GM23338 (cell line): Measurements from ENCODE around the gene PEAR1. TPM values are rescaled to one million over a fixed set of nuclear protein-coding genes. Genes with fewer than 3 reads are reported as not detected.
A peak's percentile ranks its signal among the peaks of the same experiment; 100 is the strongest.

Experiments
- ATAC-seq: fragments of 200-7000 bp; cut with Tn5 transposase; 3 replicates; pipeline ENCODE4 v1.9.1; 2020
- DNase-seq: peaks from one replicate; pipeline ENCODE4 v3.0.0-alpha.2; 2015; ENCODE audit warnings: low spot score
- H2AFZ ChIP-seq: fragments of 200-600 bp; sonication (generic); 2 replicates; pipeline ENCODE4 v1.8.0; 2016; ENCODE audit warnings: antibody characterized with exemption, mild to moderate bottlenecking, moderate library complexity
- H3F3A ChIP-seq: fragments of 200-600 bp; sonication (generic); replicated peaks from 2 replicates; pipeline ENCODE4 v1.8.0; 2017; ENCODE audit warnings: antibody characterized with exemption, mixed run types, low read depth
- H3K27ac ChIP-seq: fragments of 200-600 bp; sonication (generic); 2 replicates; pipeline ENCODE4 v1.6.1; 2016; ENCODE audit warnings: low read depth
- H3K27me3 ChIP-seq: fragments of 200-600 bp; sonication (generic); 2 replicates; pipeline ENCODE4 v1.8.0; 2016; ENCODE audit warnings: mild to moderate bottlenecking, mixed run types, moderate library complexity; ENCODE audit not compliant: insufficient read depth
- H3K36me3 ChIP-seq: fragments of 200-600 bp; sonication (generic); 2 replicates; pipeline ENCODE4 v1.8.0; 2016; ENCODE audit warnings: mild to moderate bottlenecking; ENCODE audit not compliant: insufficient read depth
- H3K4me1 ChIP-seq: fragments of 200-600 bp; sonication (generic); 2 replicates; pipeline ENCODE4 v1.8.0; 2016; ENCODE audit warnings: mild to moderate bottlenecking, moderate library complexity; ENCODE audit not compliant: insufficient read depth
- H3K4me2 ChIP-seq: fragments of 200-600 bp; sonication (generic); 2 replicates; pipeline ENCODE4 v1.7.1; 2017; ENCODE audit warnings: mixed run types
- H3K4me3 ChIP-seq: fragments of 200-600 bp; sonication (generic); 2 replicates; pipeline ENCODE4 v1.6.1; 2016; ENCODE audit warnings: mixed run types
- H3K79me2 ChIP-seq: fragments of 200-600 bp; sonication (generic); replicated peaks from 2 replicates; pipeline ENCODE4 v1.8.0; 2017; ENCODE audit warnings: mild to moderate bottlenecking; ENCODE audit not compliant: insufficient read depth
- H3K9me2 ChIP-seq: fragments of 200-600 bp; sonication (generic); 2 replicates; pipeline ENCODE4 v1.8.0; 2017; ENCODE audit not compliant: insufficient read depth
- H4K20me1 ChIP-seq: fragments of 200-600 bp; sonication (generic); replicated peaks from 2 replicates; pipeline ENCODE4 v1.8.0; 2017; ENCODE audit warnings: mild to moderate bottlenecking; ENCODE audit not compliant: insufficient read depth
- H3K27ac Mint-ChIP-seq: 2 replicates; pipeline ENCODE4 v1.8.0; 2020; ENCODE audit warnings: inconsistent platforms, mild to moderate bottlenecking, moderate library complexity, mixed read lengths
- H3K27me3 Mint-ChIP-seq: 3 replicates; pipeline ENCODE4 v1.8.0; 2022; ENCODE audit warnings: low read depth, mild to moderate bottlenecking, moderate library complexity, mixed read lengths, inconsistent platforms; ENCODE audit not compliant: insufficient read depth, poor library complexity
- H3K36me3 Mint-ChIP-seq: 3 replicates; pipeline ENCODE4 v1.8.0; 2021; ENCODE audit warnings: low read depth, mild to moderate bottlenecking, inconsistent platforms, moderate library complexity, mixed read lengths
- H3K4me1 Mint-ChIP-seq: 3 replicates; pipeline ENCODE4 v1.8.0; 2020; ENCODE audit warnings: mild to moderate bottlenecking, inconsistent platforms, mixed read lengths
- H3K4me3 Mint-ChIP-seq: 3 replicates; pipeline ENCODE4 v1.8.0; 2021; ENCODE audit warnings: moderate library complexity, mild to moderate bottlenecking, inconsistent platforms, mixed read lengths
- H3K9me3 Mint-ChIP-seq: 3 replicates; pipeline ENCODE4 v1.8.0; 2020; ENCODE audit warnings: moderate library complexity, mild to moderate bottlenecking, inconsistent platforms, mixed read lengths
- EZH2phosphoT487 ChIP-seq: fragments of 200-600 bp; sonication (generic); IDR thresholded peaks from one replicate; pipeline ENCODE4 v1.8.1; 2018; ENCODE audit warnings: antibody characterized with exemption; ENCODE audit not compliant: unreplicated experiment
- JUNB ChIP-seq: IDR thresholded peaks from one replicate; pipeline ENCODE4 v1.6.1; 2016; ENCODE audit warnings: antibody characterized with exemption; ENCODE audit not compliant: unreplicated experiment
- POLR2AphosphoS5 ChIP-seq: IDR thresholded peaks from 2 replicates; pipeline ENCODE4 v1.6.1; 2016; ENCODE audit warnings: antibody characterized with exemption, low read depth
- ZNF331 ChIP-seq: fragments of 250-450 bp; sonication (Bioruptor Pico); IDR thresholded peaks from 2 replicates; pipeline ENCODE4 v1.5.0; 2020; ENCODE audit warnings: low read depth, mild to moderate bottlenecking, moderate library complexity
- polyA plus RNA-seq: library from polyadenylated mRNA; unstranded; fragments of >200 nt; fragmentation: Nextera tagmentation; extraction: Ambion mirVana; gene quantifications from 2 replicates; pipeline ENCODE4 v1.2.1, GENCODE V29; 2016
- total RNA-seq: library from RNA; depleted of rRNA; stranded (reverse); fragments of >200 nt; shearing (Covaris generic); gene quantifications from 2 replicates; pipeline ENCODE4 v1.2.3, GENCODE V29; 2014
- TF ChIP-seq, protein P1 (sequence below): IDR thresholded peaks from one replicate; pipeline ENCODE4 v1.6.1; 2018; ENCODE audit warnings: antibody characterized with exemption; ENCODE audit not compliant: unreplicated experiment
- TF ChIP-seq, protein P2 (sequence below), 2 experiments: fragments of 200-600 bp in 1 of 2; sonication (generic) in 1 of 2; conservative IDR thresholded peaks; 2 replicates each; pipeline versions ENCODE4 v1.5.1 to v1.6.1; 2016 to 2017; ENCODE audit warnings: antibody characterized with exemption in 2 of 2, low read depth in 2 of 2, mild to moderate bottlenecking in 2 of 2, moderate library complexity in 1 of 2

PEAR1 gene
- total and polyA plus RNA-seq, 2 experiments from 2014 or later = 0.28 to 0.47 TPM

DNA sequence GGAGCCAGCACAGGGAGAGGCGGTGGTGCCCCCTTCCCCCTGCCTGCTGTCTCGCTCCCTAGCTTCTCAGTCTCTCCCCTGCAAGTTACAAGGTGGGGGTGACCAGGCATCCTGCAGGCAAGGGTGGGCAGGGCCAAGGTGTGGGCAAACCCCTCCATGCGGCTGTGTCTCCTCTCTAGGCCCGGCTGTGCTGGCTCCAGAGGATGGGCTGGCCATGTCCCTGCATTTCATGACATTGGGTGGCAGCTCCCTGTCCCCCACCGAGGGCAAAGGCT is 18.2 kb upstream of the PEAR1 start:
- Histone ChIP-seq H2AFZ (no peak overlapping the region), H3K4me3 (no peak overlapping the region), H3F3A (0 out of 2 replicates have a peak, but pooled peaks cover 3% of the 10 kb centered on the region), H3K4me1 (peaks cover 3% of the 10 kb centered on the region; the same call in 1 of the 2 replicates), H3K27ac (no peak overlapping the region), H3K4me2 (no peak overlapping the region), H3K79me2 (no peaks in the 10 kb centered on the region), H3K27me3 (peaks cover 29% of the 10 kb centered on the region), H4K20me1 (no peaks in the 10 kb centered on the region), H3K36me3 (no peaks in the 10 kb centered on the region), H3K9me2 (no peaks in the 10 kb centered on the region)
- H3K9me3 Mint-ChIP-seq = no peaks in the 10 kb centered on the region
- no peak overlapping the region for H3K27ac Mint-ChIP-seq
- no peaks in the 10 kb centered on the region for H3K36me3 Mint-ChIP-seq
- peaks cover 19% of the 10 kb centered on the region for H3K27me3 Mint-ChIP-seq
- no peak for TF ChIP-seq JUNB
- TF ChIP-seq ZNF331 (CRISPR knock-in tag) = no peak
- TF ChIP-seq, protein P1, sequence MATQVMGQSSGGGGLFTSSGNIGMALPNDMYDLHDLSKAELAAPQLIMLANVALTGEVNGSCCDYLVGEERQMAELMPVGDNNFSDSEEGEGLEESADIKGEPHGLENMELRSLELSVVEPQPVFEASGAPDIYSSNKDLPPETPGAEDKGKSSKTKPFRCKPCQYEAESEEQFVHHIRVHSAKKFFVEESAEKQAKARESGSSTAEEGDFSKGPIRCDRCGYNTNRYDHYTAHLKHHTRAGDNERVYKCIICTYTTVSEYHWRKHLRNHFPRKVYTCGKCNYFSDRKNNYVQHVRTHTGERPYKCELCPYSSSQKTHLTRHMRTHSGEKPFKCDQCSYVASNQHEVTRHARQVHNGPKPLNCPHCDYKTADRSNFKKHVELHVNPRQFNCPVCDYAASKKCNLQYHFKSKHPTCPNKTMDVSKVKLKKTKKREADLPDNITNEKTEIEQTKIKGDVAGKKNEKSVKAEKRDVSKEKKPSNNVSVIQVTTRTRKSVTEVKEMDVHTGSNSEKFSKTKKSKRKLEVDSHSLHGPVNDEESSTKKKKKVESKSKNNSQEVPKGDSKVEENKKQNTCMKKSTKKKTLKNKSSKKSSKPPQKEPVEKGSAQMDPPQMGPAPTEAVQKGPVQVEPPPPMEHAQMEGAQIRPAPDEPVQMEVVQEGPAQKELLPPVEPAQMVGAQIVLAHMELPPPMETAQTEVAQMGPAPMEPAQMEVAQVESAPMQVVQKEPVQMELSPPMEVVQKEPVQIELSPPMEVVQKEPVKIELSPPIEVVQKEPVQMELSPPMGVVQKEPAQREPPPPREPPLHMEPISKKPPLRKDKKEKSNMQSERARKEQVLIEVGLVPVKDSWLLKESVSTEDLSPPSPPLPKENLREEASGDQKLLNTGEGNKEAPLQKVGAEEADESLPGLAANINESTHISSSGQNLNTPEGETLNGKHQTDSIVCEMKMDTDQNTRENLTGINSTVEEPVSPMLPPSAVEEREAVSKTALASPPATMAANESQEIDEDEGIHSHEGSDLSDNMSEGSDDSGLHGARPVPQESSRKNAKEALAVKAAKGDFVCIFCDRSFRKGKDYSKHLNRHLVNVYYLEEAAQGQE = no peak
- H3K4me3 Mint-ChIP-seq = no peak overlapping the region
- DNase-seq (no peak), ATAC-seq (no peak)
- H3K4me1 Mint-ChIP-seq = peaks cover 10% of the 10 kb centered on the region; the same call in 2 of the 3 replicates

DNA sequence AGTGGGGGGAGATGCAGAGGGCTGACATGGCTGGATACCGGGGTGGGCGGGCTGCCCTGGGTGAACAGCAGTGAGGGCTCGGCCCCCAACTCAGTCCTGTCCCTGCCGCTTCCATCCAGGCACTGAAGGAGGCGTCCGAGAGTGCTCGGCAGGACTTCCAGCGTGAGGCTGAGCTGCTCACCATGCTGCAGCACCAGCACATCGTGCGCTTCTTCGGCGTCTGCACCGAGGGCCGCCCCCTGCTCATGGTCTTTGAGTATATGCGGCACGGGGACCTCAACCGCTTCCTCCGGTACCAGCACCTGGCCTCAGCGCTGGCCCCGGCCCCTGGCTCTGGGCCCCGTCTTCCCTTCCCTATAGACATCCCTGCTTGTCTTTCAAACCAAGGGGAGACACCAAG is 17.2 kb upstream of the PEAR1 start:
- Histone ChIP-seq H3F3A (0 out of 2 replicates have a peak, but pooled peaks cover 3% of the 10 kb centered on the region), H3K4me1 (peaks cover 3% of the 10 kb centered on the region; the same call in 1 of the 2 replicates), H3K27me3 (peaks cover 25% of the 10 kb centered on the region), H2AFZ (peak overlapping the region; percentile 98), H3K4me3 (0 out of 2 replicates have a peak overlapping the region, but pooled peaks have one; percentile 39), H3K27ac (no peak overlapping the region), H3K4me2 (peak overlapping the region; percentile 65), H4K20me1 (no peaks in the 10 kb centered on the region), H3K36me3 (no peaks in the 10 kb centered on the region), H3K9me2 (no peaks in the 10 kb centered on the region), H3K79me2 (no peaks in the 10 kb centered on the region)
- TF ChIP-seq EZH2phosphoT487 (no peak), POLR2AphosphoS5 (no peak)
- TF ChIP-seq, protein P2, sequence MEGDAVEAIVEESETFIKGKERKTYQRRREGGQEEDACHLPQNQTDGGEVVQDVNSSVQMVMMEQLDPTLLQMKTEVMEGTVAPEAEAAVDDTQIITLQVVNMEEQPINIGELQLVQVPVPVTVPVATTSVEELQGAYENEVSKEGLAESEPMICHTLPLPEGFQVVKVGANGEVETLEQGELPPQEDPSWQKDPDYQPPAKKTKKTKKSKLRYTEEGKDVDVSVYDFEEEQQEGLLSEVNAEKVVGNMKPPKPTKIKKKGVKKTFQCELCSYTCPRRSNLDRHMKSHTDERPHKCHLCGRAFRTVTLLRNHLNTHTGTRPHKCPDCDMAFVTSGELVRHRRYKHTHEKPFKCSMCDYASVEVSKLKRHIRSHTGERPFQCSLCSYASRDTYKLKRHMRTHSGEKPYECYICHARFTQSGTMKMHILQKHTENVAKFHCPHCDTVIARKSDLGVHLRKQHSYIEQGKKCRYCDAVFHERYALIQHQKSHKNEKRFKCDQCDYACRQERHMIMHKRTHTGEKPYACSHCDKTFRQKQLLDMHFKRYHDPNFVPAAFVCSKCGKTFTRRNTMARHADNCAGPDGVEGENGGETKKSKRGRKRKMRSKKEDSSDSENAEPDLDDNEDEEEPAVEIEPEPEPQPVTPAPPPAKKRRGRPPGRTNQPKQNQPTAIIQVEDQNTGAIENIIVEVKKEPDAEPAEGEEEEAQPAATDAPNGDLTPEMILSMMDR (conservative IDR thresholded peaks at IDR 0.05; ENCODE audit: low read depth in 2 of 2) = peak; percentile 34 to 56
- ATAC-seq = peak; percentile 96
- Mint-ChIP-seq H3K27ac (no peak overlapping the region), H3K9me3 (no peaks in the 10 kb centered on the region), H3K27me3 (peaks cover 18% of the 10 kb centered on the region), H3K36me3 (no peaks in the 10 kb centered on the region), H3K4me3 (peak overlapping the region; percentile 8; the same call in 1 of the 3 replicates), H3K4me1 (peaks cover 10% of the 10 kb centered on the region; the same call in 2 of the 3 replicates)
- peak; percentile 90 for DNase-seq
